ENCODE data around the gene IDI1. TPM values are rescaled to one million over a fixed set of nuclear protein-coding genes. Genes with fewer than 3 reads are reported as not detected.

Gene IDI1
- total RNA-seq, 1 donor from 2014 or later: 47.4 TPM

- DNase-seq (ENCODE audit: low read depth): no peak
Measured at GRCh38 chr10:994836-995558, 53.9 kb downstream of the IDI1 start.

GRCh38 chr10:992871-993270 lies 56.0 kb downstream of the IDI1 start:
- no peak for DNase-seq (ENCODE audit: low read depth)

DNA sequence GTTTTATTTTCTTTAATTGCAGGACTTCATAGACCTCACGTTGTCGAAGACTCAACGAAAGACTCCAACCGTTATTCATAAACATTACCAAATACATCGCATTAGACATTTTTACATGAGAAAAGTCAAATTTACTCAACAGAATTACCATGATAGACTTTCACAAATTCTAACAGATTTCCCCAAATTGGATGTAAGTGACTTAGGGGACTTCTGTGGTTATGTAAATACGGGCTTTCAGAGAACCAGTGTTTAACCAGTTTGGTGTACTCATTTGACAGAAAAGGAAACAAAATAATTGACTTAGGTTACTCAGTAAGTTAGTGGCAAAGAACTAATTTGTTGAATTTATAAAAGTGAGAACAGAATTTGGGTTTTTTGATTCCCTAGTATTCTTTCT lies 56.5 kb downstream of the IDI1 start:
- no peak for DNase-seq (ENCODE audit: low read depth)

GRCh38 chr10:990808-991207 lies 58.1 kb downstream of the IDI1 start:
- DNase-seq (ENCODE audit: low read depth): no peak

Other genes with a start within 250 kb of the IDI1 start
- 29.9 and 45.1 TPM in 2 replicates for gene LARP4B, start 117.4 kb downstream of the IDI1 start, total RNA-seq
- 50.0 and 66.5 TPM in 2 replicates for gene GTPBP4, start 60.7 kb downstream of the IDI1 start, total RNA-seq
- gene IDI2, start 23.3 kb downstream of the IDI1 start, total RNA-seq: not detected in 2 replicates
- 14.8 and 24.3 TPM in 2 replicates for gene WDR37, start 7.3 kb upstream of the IDI1 start, total RNA-seq

All from renal cortical epithelial cell (primary cell).